ENCODE measurements around the gene ZNF750.

DNA sequence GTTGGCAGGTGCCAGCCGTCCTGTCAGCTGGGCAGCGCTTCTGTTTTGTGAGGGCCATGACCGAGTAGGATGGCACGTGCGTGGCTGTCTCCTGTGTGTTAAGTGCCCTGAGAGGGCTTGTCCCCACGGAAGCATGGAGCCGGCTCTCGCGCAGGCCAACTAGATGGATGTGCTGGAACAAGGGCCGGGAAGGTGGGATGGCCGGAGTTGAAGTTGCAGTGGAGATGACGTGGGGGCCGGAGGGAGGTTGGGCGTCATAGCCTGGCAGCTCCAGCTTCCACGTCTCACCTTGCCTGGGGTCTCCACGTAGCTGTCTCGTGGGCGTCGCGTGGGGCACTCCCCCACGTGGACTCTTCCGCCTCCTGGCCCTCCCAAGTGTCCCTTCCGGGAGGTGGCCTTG, 60.3 kb downstream of the ZNF750 start:
- TF ChIP-seq, protein P1, sequence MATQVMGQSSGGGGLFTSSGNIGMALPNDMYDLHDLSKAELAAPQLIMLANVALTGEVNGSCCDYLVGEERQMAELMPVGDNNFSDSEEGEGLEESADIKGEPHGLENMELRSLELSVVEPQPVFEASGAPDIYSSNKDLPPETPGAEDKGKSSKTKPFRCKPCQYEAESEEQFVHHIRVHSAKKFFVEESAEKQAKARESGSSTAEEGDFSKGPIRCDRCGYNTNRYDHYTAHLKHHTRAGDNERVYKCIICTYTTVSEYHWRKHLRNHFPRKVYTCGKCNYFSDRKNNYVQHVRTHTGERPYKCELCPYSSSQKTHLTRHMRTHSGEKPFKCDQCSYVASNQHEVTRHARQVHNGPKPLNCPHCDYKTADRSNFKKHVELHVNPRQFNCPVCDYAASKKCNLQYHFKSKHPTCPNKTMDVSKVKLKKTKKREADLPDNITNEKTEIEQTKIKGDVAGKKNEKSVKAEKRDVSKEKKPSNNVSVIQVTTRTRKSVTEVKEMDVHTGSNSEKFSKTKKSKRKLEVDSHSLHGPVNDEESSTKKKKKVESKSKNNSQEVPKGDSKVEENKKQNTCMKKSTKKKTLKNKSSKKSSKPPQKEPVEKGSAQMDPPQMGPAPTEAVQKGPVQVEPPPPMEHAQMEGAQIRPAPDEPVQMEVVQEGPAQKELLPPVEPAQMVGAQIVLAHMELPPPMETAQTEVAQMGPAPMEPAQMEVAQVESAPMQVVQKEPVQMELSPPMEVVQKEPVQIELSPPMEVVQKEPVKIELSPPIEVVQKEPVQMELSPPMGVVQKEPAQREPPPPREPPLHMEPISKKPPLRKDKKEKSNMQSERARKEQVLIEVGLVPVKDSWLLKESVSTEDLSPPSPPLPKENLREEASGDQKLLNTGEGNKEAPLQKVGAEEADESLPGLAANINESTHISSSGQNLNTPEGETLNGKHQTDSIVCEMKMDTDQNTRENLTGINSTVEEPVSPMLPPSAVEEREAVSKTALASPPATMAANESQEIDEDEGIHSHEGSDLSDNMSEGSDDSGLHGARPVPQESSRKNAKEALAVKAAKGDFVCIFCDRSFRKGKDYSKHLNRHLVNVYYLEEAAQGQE (IDR thresholded peaks at IDR 0.05), result no peak
- TF ChIP-seq, protein P2, sequence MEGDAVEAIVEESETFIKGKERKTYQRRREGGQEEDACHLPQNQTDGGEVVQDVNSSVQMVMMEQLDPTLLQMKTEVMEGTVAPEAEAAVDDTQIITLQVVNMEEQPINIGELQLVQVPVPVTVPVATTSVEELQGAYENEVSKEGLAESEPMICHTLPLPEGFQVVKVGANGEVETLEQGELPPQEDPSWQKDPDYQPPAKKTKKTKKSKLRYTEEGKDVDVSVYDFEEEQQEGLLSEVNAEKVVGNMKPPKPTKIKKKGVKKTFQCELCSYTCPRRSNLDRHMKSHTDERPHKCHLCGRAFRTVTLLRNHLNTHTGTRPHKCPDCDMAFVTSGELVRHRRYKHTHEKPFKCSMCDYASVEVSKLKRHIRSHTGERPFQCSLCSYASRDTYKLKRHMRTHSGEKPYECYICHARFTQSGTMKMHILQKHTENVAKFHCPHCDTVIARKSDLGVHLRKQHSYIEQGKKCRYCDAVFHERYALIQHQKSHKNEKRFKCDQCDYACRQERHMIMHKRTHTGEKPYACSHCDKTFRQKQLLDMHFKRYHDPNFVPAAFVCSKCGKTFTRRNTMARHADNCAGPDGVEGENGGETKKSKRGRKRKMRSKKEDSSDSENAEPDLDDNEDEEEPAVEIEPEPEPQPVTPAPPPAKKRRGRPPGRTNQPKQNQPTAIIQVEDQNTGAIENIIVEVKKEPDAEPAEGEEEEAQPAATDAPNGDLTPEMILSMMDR (IDR thresholded peaks at IDR 0.05; ENCODE audit: low read depth, low read length, missing input control), result no peak
- no peak for TF ChIP-seq YY1 (IDR thresholded peaks at IDR 0.05)
- TF ChIP-seq GABPA (IDR thresholded peaks at IDR 0.05 in 1 of 2, conservative IDR thresholded peaks at IDR 0.05 in 1 of 2), result no peak
- TF ChIP-seq, protein P3, sequence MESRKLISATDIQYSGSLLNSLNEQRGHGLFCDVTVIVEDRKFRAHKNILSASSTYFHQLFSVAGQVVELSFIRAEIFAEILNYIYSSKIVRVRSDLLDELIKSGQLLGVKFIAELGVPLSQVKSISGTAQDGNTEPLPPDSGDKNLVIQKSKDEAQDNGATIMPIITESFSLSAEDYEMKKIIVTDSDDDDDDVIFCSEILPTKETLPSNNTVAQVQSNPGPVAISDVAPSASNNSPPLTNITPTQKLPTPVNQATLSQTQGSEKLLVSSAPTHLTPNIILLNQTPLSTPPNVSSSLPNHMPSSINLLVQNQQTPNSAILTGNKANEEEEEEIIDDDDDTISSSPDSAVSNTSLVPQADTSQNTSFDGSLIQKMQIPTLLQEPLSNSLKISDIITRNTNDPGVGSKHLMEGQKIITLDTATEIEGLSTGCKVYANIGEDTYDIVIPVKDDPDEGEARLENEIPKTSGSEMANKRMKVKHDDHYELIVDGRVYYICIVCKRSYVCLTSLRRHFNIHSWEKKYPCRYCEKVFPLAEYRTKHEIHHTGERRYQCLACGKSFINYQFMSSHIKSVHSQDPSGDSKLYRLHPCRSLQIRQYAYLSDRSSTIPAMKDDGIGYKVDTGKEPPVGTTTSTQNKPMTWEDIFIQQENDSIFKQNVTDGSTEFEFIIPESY (IDR thresholded peaks at IDR 0.05), result no peak
- TF ChIP-seq, protein P4, sequence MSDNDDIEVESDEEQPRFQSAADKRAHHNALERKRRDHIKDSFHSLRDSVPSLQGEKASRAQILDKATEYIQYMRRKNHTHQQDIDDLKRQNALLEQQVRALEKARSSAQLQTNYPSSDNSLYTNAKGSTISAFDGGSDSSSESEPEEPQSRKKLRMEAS (IDR thresholded peaks at IDR 0.05), result no peak
- TF ChIP-seq SP1 (IDR thresholded peaks at IDR 0.05), result no peak
- no peak for TF ChIP-seq FOXA1 (IDR thresholded peaks at IDR 0.05)
- no peak for TF ChIP-seq RAD21 (IDR thresholded peaks at IDR 0.05)
- TF ChIP-seq JUND (IDR thresholded peaks at IDR 0.05), result no peak
- TF ChIP-seq TAF1 (conservative IDR thresholded peaks at IDR 0.05), result no peak
- no peak for TF ChIP-seq EGR1 (IDR thresholded peaks at IDR 0.05; ENCODE audit: low read depth in 2 of 2)
- no peak for TF ChIP-seq HNF4G (IDR thresholded peaks at IDR 0.05)
- TF ChIP-seq, protein P5, sequence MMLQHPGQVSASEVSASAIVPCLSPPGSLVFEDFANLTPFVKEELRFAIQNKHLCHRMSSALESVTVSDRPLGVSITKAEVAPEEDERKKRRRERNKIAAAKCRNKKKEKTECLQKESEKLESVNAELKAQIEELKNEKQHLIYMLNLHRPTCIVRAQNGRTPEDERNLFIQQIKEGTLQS (IDR thresholded peaks at IDR 0.05), result no peak
